ENCODE results near the gene TMEM91. TPM values are rescaled to one million over a fixed set of nuclear protein-coding genes. Genes with fewer than 3 reads are reported as not detected.
A peak's percentile ranks its signal among the peaks of the same experiment; 100 is the strongest.
"Not testable (repeated sequence)": the region's sequence is repeated elsewhere in the genome, so short reads cannot be mapped to it uniquely, and the experiment has no call there.

TMEM91 gene
- total RNA-seq, 1 donor from 2014 or later: 4.8 TPM

DNA sequence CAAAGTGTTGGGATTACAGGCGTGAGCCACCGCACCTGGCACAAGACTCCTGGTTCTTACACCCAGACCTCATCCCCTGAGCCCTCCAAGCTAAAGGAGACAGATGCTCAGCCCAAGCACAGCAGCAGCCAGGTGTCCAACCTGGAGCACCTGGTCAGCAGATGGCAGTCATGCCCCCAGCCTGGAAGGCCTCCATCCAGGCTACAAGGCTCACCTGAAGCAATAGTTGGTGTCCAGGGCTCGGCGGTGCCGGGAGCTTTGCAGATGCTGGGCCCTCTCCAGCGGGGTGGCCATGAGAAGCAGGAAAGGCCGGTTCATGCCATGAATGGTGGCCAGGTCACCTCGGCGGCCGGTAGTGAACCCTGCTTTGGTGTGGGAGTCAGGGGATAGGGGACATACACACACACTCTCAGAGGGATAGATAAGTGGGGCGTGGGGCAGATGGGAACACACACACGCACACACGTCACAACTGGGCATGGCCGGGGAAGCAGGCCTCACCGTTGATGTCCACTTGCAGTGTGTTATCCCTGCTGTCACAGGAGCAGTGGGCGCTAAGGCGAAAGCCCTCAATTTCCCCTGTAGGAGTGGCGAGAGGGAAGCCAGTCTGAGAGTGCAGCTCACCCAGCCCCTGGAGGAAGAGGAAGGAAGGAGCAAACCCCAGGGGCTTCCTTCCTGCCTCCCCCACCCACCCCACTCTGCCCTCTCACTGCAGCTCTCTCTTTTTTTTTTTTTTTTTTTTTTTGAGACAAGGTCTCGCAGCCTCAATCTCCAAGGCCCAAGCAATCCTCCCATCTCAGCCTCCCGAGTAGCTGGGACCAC lies 34.5 kb upstream of the TMEM91 start:
- Mint-ChIP-seq H3K27ac (no peak overlapping the region), H3K27me3 (ENCODE audit: low read depth) (no peaks in the 10 kb centered on the region), H3K9me3 (no peaks in the 10 kb centered on the region), H3K4me3 (ENCODE audit: low read depth) (no peak overlapping the region), H3K4me1 (ENCODE audit: low read depth) (peaks cover 14% of the 10 kb centered on the region), H3K36me3 (ENCODE audit: low read depth) (peaks cover 73% of the 10 kb centered on the region)
- intact Hi-C loops (cut with micrococcal nuclease): no loop called here
- no peak for DNase-seq (ENCODE audit: low spot score)

DNA sequence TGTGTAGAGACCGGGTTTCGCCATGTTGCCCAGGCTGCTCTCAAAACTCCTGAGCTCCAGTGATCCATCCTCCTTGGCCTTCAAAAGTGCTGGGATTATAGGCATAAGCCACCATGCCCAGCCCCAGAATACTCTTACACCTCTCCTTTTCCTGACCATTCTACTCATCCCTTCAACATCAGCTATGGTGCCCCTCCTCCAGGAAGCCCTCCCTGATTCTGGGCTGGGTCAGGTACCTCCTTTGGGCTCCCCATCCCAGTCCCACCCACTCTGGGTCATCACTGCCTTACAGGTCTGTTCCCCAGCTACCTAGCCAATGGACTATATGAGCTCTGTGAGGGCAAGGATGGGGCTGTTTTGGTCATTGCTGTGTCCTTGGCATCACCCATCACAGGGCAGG lies 32.2 kb upstream of the TMEM91 start:
- peaks cover 17% of the 10 kb centered on the region for H3K4me1 Mint-ChIP-seq (ENCODE audit: low read depth)

DNA sequence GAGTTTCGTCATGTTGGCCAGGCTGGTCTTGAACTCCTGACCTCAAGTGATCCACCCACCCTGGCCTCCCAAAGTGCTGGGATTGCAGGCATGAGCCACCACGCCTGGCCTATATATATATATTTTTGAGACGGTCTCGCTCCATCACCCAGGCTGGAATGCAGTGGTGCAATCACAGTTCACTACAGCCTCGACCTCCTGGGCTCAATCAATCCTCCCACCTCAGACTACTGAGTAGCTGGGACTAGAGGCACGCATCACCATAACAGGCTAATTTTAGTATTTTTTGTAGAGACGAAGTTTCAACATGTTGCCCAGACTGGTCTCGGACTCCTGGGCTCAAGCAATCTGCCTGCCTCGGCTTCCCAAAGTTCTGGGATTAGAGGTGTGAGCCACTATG lies 29.4 kb upstream of the TMEM91 start:
- H3K4me1 Mint-ChIP-seq (ENCODE audit: low read depth): peaks cover 29% of the 10 kb centered on the region
- H3K9me3 Mint-ChIP-seq; DNase-seq (ENCODE audit: low spot score); H3K4me3 Mint-ChIP-seq (ENCODE audit: low read depth); intact Hi-C loops (cut with micrococcal nuclease); H3K27me3 Mint-ChIP-seq (ENCODE audit: low read depth): not testable (repeated sequence)
- H3K27ac Mint-ChIP-seq: peak overlapping the region; percentile 33
- H3K36me3 Mint-ChIP-seq (ENCODE audit: low read depth): peaks cover 80% of the 10 kb centered on the region

More for the DNA sequence above, 32.2 kb upstream of the TMEM91 start:
- Mint-ChIP-seq H3K36me3 (ENCODE audit: low read depth) (peaks cover 76% of the 10 kb centered on the region), H3K9me3 (no peaks in the 10 kb centered on the region), H3K4me3 (ENCODE audit: low read depth) (no peak overlapping the region), H3K27me3 (ENCODE audit: low read depth) (no peaks in the 10 kb centered on the region), H3K27ac (peak overlapping the region; percentile 49)
- intact Hi-C loops (cut with micrococcal nuclease): no loop called here
- no peak for DNase-seq (ENCODE audit: low spot score)

DNA sequence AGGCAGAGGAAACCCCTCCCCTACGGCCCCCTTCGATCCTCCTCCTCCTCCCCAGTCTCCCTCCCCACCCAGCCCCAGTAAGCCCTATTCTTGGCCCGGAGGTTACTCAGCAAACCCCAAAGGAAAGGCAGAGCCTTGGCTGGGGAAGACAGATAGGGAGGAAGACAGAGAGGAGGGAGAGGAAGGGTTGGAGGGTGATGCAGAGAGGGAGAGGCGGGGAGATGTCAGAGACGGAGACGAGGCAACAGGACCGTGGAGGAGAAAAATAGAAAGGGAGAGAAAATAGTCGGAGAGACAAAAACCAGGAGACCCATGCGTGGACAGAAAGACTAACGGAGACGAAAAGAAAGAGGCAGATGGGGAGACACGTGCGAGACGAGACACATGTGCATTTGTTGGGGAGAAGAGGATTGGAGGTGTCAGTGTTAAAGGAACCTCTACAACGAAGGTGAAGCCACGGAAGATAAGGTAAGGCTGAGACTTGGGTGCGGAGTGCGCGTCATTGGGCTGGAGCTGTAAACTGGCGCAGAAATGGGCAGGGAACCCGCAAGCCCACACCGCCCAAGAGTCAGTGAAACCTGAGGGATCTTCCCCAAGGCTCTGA lies 25.5 kb upstream of the TMEM91 start:
- H3K9me3 Mint-ChIP-seq: no peaks in the 10 kb centered on the region
- no peak for DNase-seq (ENCODE audit: low spot score)
- H3K36me3 Mint-ChIP-seq (ENCODE audit: low read depth): peaks cover 63% of the 10 kb centered on the region
- H3K4me1 Mint-ChIP-seq (ENCODE audit: low read depth): peaks cover 34% of the 10 kb centered on the region
- intact Hi-C loops (cut with micrococcal nuclease): loop anchor here (1.0 to 2.0 kb wide), 2 partner anchors 23 to 40 kb away; partner anchors contain the start of gene CCDC97
- H3K27ac Mint-ChIP-seq: peak overlapping the region; percentile 81
- peak overlapping the region; percentile 100 for H3K4me3 Mint-ChIP-seq (ENCODE audit: low read depth)
- H3K27me3 Mint-ChIP-seq (ENCODE audit: low read depth): no peaks in the 10 kb centered on the region

DNA sequence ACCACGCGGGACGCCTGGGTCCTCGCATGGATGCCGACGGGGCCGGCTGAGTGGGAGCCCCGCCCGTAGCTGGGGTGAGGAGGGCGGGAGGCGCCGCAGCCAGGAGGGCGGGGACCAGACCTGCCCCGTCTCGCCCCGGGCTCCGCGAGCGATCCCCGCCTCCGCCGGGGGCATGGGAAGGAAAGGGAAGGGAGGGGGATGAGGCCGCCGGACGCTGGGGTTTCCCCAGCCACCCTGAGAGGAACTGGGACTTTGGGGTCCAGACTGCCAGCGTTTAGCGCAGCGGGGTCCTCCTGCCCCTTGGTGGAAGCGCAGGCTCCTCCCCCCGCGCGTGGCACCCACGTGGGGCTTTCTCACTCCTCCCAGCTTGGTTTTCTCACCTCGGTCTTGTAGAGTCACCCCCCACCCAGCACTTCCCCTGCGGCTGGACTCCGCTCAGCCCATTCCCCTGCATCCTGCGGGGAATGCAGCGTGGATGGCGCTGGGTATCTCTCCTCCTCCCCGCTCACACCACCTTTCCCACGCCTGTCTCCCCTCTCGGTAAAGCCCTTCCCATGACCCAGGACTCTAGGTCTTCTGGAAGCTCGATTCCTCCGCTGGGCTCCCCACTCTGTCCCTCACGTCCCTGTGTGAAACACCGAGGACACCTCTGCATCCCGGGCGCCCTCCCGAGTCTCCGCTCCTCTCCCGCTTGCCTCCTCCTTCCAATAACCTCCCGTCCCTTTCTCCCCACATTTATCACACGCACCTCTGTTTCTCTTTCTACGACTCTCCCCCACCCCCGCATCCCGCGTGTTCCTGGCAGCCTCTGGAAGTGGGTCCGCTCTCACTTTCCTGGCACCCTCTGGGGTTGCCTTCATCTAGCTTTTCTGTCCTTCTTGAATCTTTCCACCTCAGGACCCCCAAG lies 24.7 kb upstream of the TMEM91 start:
- peak overlapping the region; percentile 100 for H3K4me3 Mint-ChIP-seq (ENCODE audit: low read depth)
- H3K27ac Mint-ChIP-seq: peak overlapping the region; percentile 97
- H3K9me3 Mint-ChIP-seq: no peaks in the 10 kb centered on the region
- intact Hi-C loops (cut with micrococcal nuclease): loop anchor here (1.0 to 2.0 kb wide), 3 partner anchors 23 to 88 kb away; partner anchors contain the start of gene CCDC97
- H3K27me3 Mint-ChIP-seq (ENCODE audit: low read depth): no peaks in the 10 kb centered on the region
- H3K36me3 Mint-ChIP-seq (ENCODE audit: low read depth): peaks cover 59% of the 10 kb centered on the region
- peak; percentile 75 for DNase-seq (ENCODE audit: low spot score)
- H3K4me1 Mint-ChIP-seq (ENCODE audit: low read depth): peaks cover 38% of the 10 kb centered on the region

DNA sequence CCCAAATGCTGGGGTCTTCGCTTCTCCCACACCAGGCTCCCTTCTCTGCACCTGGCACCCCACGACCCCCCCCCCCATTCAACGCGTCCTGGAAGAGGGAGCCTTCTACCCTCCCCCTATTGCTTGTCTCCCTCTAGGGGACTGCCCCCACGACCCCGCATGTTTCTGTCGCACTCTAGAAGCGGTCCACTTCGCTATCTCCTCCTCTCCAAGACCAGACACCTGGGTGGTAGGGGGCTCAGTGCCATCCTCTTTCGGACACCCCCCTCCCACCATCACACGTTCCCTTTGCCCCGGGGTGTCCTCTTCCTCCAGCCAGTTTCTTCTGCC lies 24.1 kb upstream of the TMEM91 start:
- Mint-ChIP-seq H3K9me3 (no peaks in the 10 kb centered on the region), H3K4me3 (ENCODE audit: low read depth) (peak overlapping the region; percentile 100), H3K36me3 (ENCODE audit: low read depth) (peaks cover 61% of the 10 kb centered on the region), H3K27me3 (ENCODE audit: low read depth) (no peaks in the 10 kb centered on the region), H3K27ac (peak overlapping the region; percentile 97), H3K4me1 (ENCODE audit: low read depth) (peaks cover 43% of the 10 kb centered on the region)
- DNase-seq (ENCODE audit: low spot score): no peak
- intact Hi-C loops (cut with micrococcal nuclease): loop anchor here (1.0 kb wide), 1 partner anchor 89 kb away; no protein-coding TSS in a partner anchor

DNA sequence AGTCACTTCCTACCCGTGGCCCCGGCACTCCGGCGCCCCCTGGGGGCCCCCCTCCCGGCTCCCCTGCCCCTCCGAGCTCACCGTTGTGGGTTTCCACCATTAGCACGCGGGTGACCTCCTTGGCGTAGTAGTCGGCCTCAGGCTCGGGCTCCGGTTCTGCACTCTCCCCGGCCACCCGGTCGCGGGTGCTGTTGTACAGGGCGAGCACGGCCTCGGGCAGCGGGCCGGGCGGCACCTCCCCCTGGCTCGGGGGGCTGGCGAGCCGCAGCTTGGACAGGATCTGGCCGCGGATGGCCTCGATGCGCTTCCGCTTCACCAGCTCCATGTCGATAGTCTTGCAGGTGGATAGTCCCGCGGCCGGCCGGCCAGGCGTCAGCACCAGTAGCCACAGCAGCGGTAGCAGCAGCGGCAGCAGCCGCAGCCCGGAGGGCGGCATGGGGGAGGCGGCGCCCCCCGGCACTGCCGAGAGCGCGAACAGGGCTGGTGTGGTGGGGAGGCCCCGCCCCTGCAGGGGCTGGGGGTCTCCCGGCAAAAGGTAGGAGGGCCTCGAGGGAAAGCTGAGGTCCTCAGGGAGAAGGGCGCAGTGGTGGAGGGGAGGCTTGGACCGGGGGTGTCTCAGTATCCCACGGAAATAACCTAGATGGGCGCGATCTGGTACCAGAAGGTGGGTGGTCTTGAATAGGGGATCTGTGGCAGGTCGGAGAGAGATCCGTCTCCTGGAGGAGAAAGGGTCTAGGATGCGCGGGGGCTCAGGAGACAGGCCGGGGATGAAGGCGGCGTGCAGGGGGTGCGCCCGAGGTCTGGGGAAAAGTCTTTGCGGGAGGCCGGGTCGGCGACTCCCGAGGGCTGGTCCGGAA lies 23.5 kb upstream of the TMEM91 start:
- Mint-ChIP-seq H3K9me3 (no peaks in the 10 kb centered on the region), H3K27ac (peak overlapping the region; percentile 97), H3K4me1 (ENCODE audit: low read depth) (peaks cover 48% of the 10 kb centered on the region), H3K27me3 (ENCODE audit: low read depth) (no peaks in the 10 kb centered on the region), H3K36me3 (ENCODE audit: low read depth) (peaks cover 56% of the 10 kb centered on the region), H3K4me3 (ENCODE audit: low read depth) (peak overlapping the region; percentile 100)
- intact Hi-C loops (cut with micrococcal nuclease): loop anchor here (1.0 kb wide), 1 partner anchor 90 kb away; no protein-coding TSS in a partner anchor
- peak; percentile 74 for DNase-seq (ENCODE audit: low spot score)

DNA sequence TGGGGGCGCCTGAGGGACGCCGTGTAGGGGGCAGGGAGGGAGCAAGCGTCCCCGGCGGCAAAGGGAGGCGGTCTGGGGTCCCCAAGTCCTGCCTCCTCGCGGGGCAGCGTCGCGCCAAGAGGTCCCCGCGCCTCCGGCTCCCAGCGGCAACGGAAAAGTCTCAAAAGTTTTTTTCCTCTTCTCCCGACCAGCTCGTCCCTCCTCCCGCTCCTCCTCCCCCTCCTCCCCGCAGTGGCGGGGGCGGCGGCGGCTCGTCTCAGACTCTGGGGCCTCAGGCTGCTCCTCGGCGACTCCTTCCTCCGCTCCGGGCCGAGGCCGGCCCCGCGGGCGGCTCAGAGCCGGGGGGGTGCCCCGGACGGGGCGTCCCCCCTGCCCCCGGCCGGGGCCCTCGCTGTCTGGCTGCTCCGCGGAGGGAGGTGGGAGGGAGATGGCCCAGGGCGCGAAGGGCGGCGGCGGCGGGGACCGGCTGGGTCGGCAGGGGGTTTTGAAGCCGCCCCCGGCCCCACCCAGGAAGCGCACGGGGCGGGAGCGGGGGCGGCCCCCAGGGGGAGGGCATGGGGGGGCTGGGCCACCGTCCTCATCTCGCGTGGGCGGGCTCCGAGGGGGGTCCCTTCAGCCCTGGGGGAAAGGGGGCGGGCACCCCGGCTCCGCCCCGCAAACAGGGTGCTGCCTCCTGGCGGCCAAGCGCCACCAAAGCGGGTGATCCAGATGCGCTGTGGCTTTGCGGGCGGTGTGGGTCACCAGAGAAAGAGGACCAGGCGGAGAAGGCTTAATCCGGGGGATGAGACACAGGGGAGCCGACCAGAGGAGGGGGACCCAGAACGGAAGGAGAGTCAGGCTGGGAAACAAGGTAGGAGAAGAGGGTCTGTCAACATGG lies 22.6 kb upstream of the TMEM91 start, which contains the start of gene TGFB1:
Gene TGFB1 (minus strand): TSS at position 457 of the 877 bp plus-strand sequence. CDS start 878 bp downstream, outside the sequence.
- DNase-seq (ENCODE audit: low spot score): peak; percentile 90
- H3K27ac Mint-ChIP-seq: peak within 1 kb of the TSS; percentile 91
- no peaks in the 10 kb centered on the region for H3K9me3 Mint-ChIP-seq
- peaks cover 49% of the 10 kb centered on the region for H3K36me3 Mint-ChIP-seq (ENCODE audit: low read depth)
- peaks cover 52% of the 10 kb centered on the region for H3K4me1 Mint-ChIP-seq (ENCODE audit: low read depth)
- peak within 1 kb of the TSS; percentile 100 for H3K4me3 Mint-ChIP-seq (ENCODE audit: low read depth)
- H3K27me3 Mint-ChIP-seq (ENCODE audit: low read depth): no peaks in the 10 kb centered on the region
- intact Hi-C loops (cut with micrococcal nuclease): loop anchor here (1.0 kb wide), 1 partner anchor 10 kb away; no protein-coding TSS in a partner anchor

DNA sequence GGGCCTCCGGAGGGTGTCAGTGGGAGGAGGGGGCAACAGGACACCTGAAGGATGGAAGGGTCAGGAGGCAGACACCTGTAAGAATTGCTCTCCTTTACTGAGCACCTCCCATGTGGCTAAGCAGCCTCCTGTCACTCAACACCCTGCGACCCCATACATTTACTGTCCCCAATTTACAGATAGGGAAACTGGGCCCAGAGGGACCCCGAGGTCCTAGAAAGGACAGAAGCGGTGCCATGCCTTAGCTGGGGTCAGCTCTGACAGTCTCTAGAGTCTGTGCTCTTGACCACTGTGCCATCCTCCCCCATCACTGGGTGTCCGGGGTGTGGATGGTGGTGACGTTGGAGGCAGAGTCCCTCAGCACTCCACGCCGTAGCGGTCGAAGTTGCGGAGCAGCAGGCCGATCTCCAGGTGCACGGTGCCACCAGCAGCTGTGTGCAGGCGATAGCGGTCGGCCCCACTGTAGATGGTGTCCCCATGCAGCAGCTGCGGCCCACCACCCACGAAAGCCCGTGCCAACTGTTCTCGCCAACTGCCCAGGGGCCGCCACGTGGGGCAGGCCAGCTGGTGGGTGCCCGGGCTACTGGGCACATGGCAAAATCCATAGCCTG lies 21.9 kb upstream of the TMEM91 start:
- no peaks in the 10 kb centered on the region for H3K27me3 Mint-ChIP-seq (ENCODE audit: low read depth)
- H3K27ac Mint-ChIP-seq: peak overlapping the region; percentile 84
- peaks cover 46% of the 10 kb centered on the region for H3K4me1 Mint-ChIP-seq (ENCODE audit: low read depth)
- no peak for DNase-seq (ENCODE audit: low spot score)
- intact Hi-C loops (cut with micrococcal nuclease): loop anchor here (1.0 kb wide), 1 partner anchor 9 kb away; no protein-coding TSS in a partner anchor
- H3K36me3 Mint-ChIP-seq (ENCODE audit: low read depth): peaks cover 41% of the 10 kb centered on the region
- no peaks in the 10 kb centered on the region for H3K9me3 Mint-ChIP-seq
- peak overlapping the region; percentile 84 for H3K4me3 Mint-ChIP-seq (ENCODE audit: low read depth)

DNA sequence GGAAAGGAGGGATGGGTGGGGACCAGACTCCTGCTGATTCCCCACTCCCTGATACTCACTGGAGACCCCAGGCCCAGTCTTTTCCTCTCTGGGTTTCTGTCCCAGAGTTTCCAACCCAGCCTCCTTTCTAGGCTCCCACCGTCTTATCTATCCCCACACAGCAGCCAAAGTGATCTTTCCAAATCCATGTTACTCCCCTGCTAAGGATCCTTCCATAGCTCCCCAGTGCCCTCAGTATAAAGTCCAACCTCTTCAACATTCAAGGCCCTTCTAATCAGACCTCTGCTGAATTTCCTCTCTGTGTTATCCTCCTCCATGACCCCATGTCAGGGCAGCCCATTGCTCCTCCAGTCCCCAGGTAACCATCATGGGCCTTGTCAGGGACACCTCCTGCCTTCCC lies 21.3 kb upstream of the TMEM91 start:
- H3K27ac Mint-ChIP-seq: peak overlapping the region; percentile 81
- H3K27me3 Mint-ChIP-seq (ENCODE audit: low read depth): no peaks in the 10 kb centered on the region
- peak overlapping the region; percentile 70 for H3K4me3 Mint-ChIP-seq (ENCODE audit: low read depth)
- H3K4me1 Mint-ChIP-seq (ENCODE audit: low read depth): peaks cover 40% of the 10 kb centered on the region
- H3K36me3 Mint-ChIP-seq (ENCODE audit: low read depth): peaks cover 39% of the 10 kb centered on the region
- intact Hi-C loops (cut with micrococcal nuclease): no loop called here
- no peak for DNase-seq (ENCODE audit: low spot score)
- H3K9me3 Mint-ChIP-seq: no peaks in the 10 kb centered on the region

DNA sequence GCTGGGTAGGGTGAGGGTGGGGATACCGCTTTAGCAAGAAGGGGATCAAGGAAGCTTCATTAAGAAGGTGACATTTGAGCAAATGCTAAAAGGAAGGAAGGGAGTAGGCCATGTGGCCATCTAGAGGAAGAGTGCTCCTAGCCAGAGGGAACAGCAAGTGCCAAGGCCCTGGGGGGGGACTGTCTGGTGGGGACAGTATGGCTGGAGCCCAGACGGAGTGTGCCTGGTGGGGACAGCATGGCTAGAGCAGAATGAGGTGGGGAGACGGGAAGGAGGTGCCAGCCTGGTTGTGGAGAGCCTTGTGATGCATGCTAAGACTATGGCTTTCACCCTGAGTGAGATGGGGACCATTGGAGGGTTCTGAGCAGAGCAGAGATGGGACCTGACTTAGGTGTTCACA lies 20.5 kb upstream of the TMEM91 start:
- Mint-ChIP-seq H3K4me3 (ENCODE audit: low read depth) (peak overlapping the region; percentile 70), H3K27ac (peak overlapping the region; percentile 81), H3K9me3 (no peaks in the 10 kb centered on the region), H3K4me1 (ENCODE audit: low read depth) (peaks cover 36% of the 10 kb centered on the region), H3K27me3 (ENCODE audit: low read depth) (no peaks in the 10 kb centered on the region), H3K36me3 (ENCODE audit: low read depth) (peaks cover 35% of the 10 kb centered on the region)
- DNase-seq (ENCODE audit: low spot score): no peak
- intact Hi-C loops (cut with micrococcal nuclease): no loop called here

Measured in activated T-helper 2 cell treated with anti-CD3 and anti-CD28 coated beads, Interferon-gamma antibody, Interleukin-2, Interleukin-4, amounts not matched to agents 10 μg/mL and 5 μg/mL and 100 μg/mL, durations not matched to agents 14 hours and 24 hours and 36 hours (primary cell).